ENCODE results near the gene CDKN2AIPNL.
"Not testable (repeated sequence)": the region's sequence is repeated elsewhere in the genome, so short reads cannot be mapped to it uniquely, and the experiment has no call there.

The CDKN2AIPNL gene

GRCh38 chr5:134437847-134438581 lies 26.3 kb upstream of the CDKN2AIPNL start:
- DNase-seq (ENCODE audit: low spot score), result no peak

DNA sequence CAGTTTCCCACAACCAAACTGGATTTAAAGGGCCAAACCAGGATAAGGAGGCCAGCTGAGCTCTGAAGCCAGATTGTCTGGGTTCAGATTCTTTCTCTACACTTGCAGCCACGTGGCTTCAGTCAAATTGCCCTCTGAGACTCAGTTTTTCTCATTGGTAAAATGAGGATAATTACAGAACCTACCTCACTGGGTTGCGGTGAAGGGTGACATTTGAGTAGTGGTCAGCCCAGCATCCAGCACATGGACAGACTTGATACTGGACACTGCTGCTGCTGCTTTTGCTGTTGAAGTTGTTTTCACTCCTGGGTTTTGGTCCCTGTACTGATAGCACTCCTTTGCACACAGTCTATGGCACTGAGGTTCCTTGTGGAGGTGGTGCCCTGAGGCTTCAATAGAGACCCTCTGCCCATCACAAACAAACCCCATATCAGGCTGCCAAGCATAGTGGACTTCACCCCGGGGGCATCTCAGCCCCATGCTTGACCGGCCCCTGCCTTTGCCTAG lies 25.7 kb upstream of the CDKN2AIPNL start:
- no peak for DNase-seq (ENCODE audit: low spot score)

- no peak for DNase-seq (ENCODE audit: low spot score)
Measured at GRCh38 chr5:134436523-134437339, 25.1 kb upstream of the CDKN2AIPNL start.

DNA sequence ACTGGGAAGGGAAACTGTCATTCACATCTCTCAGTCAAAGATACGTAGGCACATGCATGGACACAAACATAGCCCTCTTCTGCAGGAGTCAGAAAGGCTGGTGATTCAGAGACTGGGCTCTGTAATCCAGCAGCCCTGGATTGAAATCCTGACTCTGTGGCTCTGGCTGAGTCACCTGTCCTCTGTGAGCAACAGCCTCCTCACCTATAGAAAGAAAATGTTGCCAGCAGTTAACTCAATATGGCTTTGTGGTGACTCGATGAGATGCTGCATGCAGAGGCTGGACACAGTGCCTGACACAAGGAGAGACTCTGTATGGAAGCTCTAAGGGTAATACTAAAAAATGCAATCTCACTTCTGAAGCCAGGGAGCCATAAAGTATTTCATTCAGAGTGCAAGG lies 23.9 kb upstream of the CDKN2AIPNL start:
- DNase-seq (ENCODE audit: low spot score), result no peak

DNA sequence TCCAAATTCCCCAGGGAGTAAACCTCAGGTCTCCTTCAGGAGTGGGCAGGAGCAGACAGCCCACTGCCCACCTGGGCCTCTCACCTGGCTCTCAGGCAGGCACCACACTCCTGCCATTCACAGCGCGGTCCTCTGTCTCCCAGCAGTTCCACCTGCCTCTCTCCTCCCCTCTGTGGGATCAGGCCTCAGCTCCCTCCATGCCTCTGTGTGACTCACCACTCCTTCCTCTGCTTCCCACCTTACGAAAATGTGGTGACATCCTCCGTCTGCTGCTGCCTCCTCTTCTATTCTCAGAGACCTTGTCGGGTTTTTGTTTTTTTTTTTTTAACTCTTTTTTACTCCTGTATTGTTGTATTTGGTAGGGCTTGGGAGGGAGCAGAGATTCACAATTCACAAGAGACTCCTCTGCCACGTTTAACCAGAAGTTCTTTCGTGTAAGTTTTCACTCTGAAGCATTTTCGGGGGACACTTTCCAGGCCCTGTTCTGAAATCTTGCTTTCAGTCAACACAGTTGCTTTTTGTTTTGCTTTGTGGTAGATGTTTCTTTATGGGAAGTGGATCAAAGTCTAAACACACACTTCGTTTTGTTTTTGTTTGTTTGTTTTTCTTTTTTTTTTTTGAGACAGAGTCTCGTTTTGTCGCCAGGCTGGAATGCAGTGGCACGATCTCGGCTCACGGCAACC lies 21.1 kb upstream of the CDKN2AIPNL start:
- DNase-seq (ENCODE audit: low spot score), result no peak

GRCh38 chr5:134432174-134432573 lies 20.5 kb upstream of the CDKN2AIPNL start:
- no peak for DNase-seq (ENCODE audit: low spot score)

DNA sequence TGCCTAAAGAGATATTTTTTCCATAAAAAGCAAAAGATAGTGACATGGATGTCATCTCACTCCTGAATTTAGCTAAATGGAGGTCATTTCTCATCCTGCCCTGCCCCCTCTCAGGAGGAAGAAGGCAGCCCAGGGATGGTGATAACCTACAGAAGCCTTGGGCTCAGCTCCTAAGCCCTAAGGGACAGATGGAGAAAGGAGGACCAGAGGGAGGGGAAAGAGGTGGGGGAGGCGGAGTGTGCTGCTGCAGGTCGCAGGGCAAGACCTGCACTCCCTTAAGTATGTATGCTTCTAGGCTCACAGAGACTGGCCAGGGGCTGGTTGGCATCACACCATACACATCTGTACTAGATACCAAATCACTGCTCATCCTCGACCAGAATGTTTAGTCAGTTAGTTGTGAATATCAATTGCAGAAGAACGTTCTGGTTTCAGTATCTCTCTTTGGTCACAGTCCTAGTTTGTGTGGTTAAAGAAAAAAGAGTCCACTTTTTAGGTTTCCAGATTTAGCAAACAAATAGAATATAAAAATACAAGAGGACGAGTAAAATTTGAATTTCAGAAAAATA lies 18.4 kb upstream of the CDKN2AIPNL start:
- DNase-seq (ENCODE audit: low spot score), result no peak

DNA sequence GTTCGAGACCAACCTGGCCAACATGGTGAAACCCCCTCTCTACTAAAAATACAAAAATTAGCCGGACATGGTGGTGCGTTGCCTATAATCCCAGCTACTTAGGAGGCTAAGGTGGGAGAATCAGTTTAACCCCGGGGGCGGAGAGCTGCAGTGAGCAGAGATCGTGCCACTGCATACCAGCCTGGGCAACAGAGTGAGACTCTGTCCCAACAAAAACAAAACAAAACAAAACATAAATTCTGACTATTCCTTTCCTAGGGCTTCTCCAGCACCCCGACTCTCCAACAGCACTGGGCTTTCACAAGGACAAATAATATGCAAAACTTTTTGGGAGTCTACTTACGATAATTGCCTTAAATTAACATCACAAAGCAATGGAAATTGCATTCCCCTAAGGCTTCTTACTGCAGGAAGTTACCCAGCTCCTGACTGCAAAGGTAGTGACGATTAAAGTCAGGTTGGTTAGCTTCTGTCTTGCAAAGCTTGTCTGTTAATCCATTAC lies 15.9 kb upstream of the CDKN2AIPNL start:
- DNase-seq (ENCODE audit: low spot score), result no peak

- DNase-seq (ENCODE audit: low spot score), result no peak
Measured at GRCh38 chr5:134426361-134426760, 14.7 kb upstream of the CDKN2AIPNL start.

GRCh38 chr5:134423376-134423775 lies 11.7 kb upstream of the CDKN2AIPNL start:
- no peak for DNase-seq (ENCODE audit: low spot score)

DNA sequence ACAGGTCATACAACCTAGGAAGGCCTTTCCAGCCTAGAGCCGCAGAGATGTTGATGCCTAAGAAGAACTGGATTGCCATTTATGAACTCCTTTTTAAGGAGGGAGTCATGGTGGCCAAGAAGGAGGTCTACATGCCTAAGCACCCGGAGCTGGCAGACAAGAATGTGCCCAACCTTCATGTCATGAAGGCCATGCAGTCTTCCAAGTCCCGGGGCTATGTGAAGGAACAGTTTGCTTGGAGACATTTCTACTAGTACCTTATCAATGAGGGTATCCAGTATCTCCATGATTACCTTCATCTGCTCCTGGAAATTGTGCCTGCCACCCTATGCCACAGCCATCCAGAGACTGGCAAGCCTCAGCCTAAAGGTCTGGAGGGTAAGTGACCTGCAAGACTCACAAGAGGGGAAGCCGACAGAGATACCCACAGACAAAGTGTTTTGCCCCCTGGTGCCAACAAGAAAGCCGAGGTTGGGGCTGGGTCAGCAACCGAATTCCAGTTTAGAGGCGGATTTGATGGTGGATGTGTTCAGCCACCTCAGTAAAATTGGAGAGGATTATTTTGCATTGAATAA lies 11.2 kb upstream of the CDKN2AIPNL start:
- DNase-seq (ENCODE audit: low spot score), result no peak

DNA sequence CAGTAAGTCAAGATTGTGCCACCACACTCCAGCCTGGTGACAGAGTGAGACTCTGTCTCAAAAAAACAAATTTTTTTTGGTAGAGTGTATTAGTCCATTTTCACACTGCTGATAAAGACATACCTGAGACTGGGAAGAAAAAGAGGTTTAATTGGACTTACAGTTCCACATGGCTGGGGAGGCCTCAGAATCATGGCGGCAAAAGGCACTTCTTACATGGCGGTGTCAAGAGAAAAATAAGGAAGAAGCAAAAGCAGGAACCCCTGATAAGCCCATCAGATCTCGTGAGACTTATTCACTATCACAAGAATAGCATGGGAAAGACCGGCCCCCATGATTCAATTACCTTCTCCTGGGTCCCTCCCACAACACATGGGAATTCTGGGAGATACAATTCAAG lies 9.4 kb upstream of the CDKN2AIPNL start:
- not testable (repeated sequence) for DNase-seq (ENCODE audit: low spot score)

- DNase-seq (ENCODE audit: low spot score), result no peak
Measured at GRCh38 chr5:134420343-134420742, 8.7 kb upstream of the CDKN2AIPNL start.

- DNase-seq (ENCODE audit: low spot score), result no peak
Measured at GRCh38 chr5:134418958-134419357, 7.3 kb upstream of the CDKN2AIPNL start.

DNA sequence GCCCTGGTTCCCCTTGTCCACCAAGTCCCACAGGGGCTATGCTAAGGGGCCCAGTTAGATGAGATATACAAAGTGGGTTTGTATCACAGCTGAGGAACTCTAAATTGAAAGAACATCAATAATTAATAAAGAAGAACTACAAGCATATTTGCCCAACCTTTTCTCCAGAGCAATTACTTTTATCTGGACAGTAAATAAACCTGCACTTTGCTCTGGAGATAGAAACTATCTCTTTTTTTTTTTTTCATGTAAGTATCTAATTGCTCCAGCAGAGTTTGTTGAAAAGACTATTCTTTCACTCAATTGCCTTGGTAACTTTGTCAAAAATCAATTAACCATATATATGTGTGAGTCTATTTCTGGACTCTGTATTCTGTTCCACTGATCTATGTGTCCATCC lies 6.0 kb upstream of the CDKN2AIPNL start:
- DNase-seq (ENCODE audit: low spot score), result no peak

- no peak for DNase-seq (ENCODE audit: low spot score)
Measured at GRCh38 chr5:134413046-134413445, 1.4 kb upstream of the CDKN2AIPNL start.

- DNase-seq (ENCODE audit: low spot score), result no peak
Measured at GRCh38 chr5:134411228-134411545, 494 bp downstream of the CDKN2AIPNL start.

- no peak for DNase-seq (ENCODE audit: low spot score)
Measured at GRCh38 chr5:134410822-134411221, 859 bp downstream of the CDKN2AIPNL start.

DNA sequence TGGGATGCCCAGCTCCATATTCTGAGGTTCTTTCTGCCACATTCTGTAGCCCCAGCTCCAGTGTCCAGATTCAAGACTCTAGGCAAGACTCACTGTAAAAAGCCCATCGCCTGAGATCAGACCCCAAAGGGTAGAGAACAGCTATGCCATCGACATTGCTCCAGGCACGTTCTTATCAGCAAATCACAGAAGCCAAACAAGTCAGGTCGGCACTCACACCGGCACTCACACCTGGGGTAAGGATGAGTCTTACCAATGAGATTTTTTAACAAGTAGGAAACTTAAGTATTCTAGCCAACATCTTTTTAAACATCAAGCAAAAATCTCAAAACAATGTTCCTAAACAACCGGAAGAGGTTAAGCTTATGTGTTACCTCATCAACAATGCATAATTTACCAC lies 2.4 kb downstream of the CDKN2AIPNL start:
- DNase-seq (ENCODE audit: low spot score), result no peak

DNA sequence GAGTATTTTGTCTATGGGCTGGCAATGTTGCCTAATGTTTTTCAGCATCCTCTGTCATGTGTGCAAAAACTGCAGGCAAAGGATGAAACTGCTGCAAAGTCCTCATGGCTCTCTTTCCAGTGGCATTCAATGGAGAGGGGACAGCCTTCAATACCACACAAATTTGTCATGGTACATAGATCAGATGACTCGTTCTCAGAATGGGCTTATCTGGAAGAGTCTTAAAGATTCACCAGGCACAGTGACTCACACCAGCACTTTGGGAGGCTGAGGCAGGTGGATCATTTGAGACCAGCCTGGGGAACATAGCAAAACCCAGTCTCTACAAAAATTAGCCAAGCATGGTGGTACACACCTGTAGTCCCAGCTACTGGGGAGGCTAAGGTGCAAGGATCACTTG lies 5.3 kb downstream of the CDKN2AIPNL start:
- DNase-seq (ENCODE audit: low spot score), result no peak

DNA sequence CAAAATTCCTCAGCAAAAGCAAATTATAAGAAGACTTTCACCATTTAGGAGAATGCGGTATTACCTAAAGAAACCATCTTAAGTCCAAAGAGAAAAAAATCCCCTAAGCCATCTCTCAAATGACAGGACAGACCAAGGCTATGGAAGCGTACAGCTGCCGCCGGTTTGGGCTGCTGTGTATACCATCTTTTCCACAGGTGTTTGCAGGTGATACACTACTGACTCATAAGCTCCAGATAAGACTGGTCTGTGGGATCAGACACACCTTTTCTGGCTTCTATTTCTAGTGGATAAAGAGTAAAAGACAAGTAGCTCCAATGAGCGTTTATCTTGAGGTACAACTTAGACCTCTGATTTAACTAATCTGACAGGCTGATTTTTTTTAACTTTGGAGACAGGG lies 7.7 kb downstream of the CDKN2AIPNL start:
- DNase-seq (ENCODE audit: low spot score), result no peak

- DNase-seq (ENCODE audit: low spot score), result no peak
Measured at GRCh38 chr5:134398609-134399155, 13.0 kb downstream of the CDKN2AIPNL start.

All from ecto neural progenitor cell (in vitro differentiated cells).